UCSD-AML1 (cell line): ENCODE results near the gene KLHL12.

Experiments used
- DNase-seq: peaks from one replicate; lab custom pipeline; 2025; ENCODE audit not compliant: unreplicated experiment; lab: John Stamatoyannopoulos, UW

Gene KLHL12

DNA sequence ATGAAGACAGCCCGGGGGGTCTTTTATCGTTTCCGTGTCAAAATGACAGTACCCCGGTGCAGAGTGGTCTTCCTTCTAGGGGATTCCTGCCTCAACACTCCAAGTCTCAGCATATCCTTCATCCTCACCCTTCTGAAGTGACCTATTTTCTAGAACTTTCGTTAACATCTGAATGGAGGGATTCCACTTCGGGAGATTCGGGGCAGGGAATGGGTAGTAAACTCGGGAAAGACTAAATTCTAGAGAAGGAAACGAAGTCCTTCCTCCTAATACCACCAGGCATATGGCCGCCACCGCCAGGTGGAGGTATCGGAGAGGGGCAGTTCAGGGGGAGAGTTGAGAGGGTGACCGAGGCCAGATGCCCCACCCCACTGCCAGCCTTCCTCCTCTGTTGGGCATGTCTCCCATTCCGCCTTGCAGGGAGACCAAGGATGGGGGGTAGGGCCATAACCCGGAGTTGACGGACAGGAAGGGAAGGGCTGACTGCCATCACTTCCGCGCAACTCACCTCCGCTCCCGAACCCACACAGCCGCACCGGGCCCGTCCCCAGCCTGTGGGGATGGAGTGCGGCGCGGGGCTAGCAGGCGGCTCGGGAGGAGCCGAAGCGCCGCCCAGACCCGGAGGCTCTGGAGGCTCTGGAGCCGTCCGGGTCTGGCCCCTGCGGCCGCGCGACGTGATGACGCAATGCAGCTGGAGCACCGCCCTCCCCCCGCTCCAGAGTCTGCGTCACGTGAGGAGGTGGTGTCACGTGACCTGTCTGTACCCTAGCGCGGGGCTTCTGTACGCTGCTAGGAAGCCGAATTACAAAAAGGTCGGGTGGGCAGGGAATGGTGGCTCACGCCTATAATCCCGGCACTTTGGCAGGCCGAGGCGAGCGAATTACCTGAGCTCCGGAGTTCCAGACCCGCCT lies at the start of gene KLHL12:
Gene KLHL12, minus strand, starts transcription at position 654 of the 911 bp plus-strand sequence. CDS start 2,072 bp downstream, outside the sequence.
- DNase-seq = peak; percentile 96

DNA sequence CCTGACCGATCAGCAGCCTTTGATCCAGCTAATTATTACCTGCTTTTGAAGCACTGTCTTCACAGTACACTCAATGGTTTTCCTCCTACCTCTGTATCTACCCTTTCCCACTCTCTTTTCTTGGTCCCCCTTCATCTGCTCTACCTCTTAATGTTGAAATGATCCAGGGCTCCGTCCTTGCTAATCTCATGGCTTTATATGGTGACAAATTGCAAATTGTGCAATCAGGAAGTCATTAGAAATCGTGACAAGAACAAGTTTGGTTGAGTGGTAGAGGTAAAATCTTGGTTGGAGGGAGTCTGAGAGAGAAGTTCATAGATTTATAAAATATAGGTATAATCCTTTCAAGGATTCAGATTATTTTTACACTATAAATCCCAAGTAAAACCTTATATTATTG lies 49.6 kb upstream of the KLHL12 start:
- DNase-seq = no peak

DNA sequence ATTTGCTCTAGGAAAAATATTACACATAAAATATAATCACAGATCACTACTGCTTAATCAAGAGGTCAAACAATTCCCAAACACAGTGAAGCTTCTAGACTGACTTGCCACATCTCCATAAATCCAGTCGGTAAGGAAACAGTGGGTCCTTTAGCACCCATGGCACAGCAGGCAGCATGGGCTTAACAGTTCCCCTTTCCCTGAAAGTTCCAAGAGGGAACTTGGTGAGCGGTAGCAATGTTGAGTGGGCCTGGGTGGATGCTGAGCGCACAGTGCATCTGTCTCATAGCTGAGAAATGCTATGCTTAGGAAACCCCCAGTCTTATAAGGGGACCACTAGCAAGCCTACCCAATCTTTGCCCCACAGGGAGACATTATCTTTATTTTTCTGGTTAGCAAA lies 47.8 kb upstream of the KLHL12 start:
- DNase-seq = no peak

DNA sequence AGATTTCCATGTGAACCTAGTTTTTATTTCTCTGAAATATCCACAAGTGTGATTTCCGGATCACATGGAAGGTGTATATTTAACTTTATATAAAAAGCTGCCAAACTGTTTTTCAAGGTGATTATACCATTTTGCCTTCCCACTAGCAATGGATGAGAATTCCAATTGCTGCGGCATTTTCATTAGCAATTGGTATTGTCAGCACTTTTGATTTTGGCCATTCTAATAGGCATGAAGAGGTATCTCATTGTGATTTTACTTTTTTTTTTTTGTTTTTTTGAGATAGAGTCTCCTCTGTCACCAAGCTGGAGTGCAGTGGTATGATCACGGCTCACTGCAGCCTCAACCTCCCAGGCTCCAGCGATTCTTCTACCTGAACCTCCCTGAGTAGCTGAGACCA lies 45.0 kb upstream of the KLHL12 start:
- no peak for DNase-seq

DNA sequence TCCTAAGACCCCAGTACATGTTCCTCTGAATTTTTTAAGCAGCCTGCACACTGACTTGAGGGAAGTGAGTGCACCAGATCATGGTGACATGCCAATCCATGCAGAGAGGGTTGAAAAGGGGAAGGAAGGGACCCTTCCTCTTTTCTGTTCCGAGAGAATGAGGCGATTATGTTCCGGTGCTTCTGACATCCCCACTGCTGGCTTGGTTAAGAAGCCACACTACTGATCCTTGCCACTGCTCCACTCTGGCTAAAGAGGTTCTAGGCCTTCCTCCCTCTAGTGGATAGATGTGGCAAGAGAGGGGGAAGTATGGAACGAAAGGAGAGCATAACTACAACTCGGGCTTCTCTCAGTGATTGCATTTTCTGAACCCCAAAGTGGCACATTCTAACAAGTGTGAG lies 41.9 kb upstream of the KLHL12 start:
- peak; percentile 77 for DNase-seq

DNA sequence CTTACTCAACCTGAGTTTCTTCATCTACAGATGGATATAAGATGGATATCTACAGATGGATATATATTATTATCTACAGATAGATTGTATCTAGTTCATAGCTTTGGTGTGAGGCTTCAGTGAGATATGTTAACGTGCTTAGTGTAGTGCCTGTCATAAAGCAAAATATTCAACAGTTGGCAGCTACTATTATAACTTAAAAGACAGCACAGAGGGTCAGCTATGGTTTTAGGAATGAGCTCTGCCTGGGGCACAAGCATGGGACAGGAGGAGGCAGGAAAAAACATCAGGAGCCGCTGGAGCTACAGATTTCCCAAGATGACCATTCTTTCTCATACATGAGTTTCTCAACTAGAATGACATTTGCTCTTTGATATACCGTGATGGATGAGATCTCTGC lies 41.3 kb upstream of the KLHL12 start:
- DNase-seq = no peak

DNA sequence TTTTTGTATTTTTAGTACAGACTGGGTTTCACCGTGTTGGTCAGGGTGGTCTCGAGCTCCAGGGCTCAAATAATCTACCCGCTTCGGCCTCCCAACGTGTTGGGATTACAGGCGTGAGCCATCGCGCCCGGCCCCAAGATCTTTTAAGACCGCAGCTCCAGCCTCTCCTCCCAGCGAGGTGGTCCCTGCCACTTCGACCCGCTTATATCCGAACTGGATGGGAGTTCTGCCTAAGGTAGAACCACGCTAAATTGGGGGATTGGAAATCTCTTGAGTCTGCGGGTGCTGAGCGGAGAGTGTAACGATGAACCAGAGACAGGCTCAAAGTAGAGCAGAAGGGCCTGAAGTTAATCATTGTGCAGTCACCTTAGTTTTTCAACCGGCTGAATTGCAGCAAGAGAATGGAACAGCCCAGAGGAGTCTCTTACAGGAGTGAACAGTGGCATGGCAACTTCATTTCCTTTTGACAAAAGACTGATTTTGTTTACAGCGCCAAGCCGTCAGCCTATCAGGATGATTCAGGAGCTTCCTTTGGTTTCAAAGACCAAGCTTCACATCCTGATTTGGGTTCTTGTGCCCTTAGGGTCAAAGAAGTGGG lies 40.7 kb upstream of the KLHL12 start:
- peak; percentile 45 for DNase-seq

DNA sequence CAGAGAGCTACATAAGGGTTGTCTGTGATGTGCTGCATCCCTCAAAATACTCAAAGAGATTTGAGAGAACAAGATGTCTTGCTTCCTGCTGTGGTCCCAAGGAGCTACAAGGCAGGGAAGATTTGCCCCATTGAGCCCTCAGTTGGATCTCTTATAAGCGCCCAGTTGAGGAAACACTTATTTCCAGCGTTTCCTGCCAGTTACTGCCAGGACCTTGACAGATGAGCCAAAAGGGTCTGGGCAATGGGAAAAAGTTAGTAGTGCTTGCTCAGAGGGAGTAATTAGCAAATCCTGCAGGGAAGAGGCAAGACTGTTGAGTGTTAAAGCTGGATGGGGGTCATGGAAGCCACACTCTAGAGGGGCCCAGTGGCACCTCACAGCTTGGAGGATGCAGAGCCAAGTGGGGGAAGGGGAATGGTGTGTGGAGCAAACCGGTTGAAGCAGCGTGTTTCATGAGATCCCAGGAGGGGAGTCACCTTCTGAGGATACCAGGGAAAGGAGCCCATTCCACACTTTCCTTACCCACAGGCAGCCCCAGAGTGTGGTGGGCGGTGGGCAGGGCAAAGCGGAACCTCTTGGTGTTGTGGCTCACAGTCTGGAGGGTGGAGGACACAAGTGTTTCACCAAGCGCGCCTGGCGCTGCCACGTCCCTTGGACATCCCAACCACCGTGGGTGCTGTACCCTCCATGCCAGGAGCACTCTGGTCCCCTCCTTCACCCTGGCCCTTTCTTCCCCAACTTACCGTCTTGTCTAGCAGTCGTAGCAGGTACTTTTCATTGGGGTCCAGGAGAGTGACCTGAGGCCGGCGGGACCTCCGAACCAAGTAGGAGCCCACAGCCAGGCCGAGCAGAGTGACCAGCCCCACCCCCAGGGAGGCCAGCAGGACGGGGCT lies 39.2 kb upstream of the KLHL12 start:
- DNase-seq = no peak

DNA sequence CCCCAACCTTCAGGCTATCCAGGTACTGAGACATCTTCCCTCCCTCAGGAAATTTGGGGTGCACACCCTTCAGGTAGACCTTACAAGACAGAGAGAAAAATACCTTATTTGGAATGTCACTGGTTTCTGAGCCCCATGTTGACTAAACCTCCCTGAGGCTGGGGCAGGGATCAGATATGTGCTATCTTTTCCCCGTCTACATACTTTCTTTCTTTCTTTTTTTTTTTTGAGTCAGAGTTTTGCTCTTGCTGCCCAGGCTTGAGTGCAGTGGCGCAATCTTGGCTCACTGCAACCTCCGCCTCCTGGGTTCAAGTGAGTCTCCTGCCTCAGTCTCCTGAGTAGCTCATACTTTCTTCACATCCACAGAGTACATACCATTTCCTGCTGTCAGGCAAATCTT lies 38.4 kb upstream of the KLHL12 start:
- no peak for DNase-seq

DNA sequence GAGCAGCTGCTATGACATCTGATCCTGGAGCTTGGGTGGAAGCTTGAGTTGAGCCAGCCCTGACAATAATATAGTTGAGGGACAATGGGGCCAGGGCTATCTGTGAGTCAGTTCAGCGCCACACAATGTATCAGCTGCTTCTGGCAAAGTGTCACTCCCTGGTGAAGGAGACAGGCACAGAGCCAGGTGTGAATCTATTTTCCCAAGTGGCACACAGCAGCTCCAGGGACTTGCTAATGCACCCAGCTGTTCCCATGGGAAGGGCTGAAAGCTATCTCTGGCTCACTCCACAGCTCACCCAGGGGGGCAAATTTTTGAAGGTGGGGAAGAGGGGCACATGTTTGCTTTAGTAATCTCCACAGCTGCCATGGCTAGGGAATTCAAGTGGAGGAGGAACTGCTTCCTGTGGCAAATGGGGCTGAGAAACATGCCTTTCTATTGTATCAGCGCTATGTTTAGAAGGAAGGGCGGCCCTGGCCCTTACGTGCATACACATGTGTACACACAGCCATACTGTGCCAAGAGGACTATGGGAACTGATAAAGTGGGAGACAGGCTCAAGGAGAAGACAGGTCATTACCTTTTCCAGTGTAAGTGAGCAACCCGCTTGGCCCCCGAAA lies 37.9 kb upstream of the KLHL12 start:
- no peak for DNase-seq

DNA sequence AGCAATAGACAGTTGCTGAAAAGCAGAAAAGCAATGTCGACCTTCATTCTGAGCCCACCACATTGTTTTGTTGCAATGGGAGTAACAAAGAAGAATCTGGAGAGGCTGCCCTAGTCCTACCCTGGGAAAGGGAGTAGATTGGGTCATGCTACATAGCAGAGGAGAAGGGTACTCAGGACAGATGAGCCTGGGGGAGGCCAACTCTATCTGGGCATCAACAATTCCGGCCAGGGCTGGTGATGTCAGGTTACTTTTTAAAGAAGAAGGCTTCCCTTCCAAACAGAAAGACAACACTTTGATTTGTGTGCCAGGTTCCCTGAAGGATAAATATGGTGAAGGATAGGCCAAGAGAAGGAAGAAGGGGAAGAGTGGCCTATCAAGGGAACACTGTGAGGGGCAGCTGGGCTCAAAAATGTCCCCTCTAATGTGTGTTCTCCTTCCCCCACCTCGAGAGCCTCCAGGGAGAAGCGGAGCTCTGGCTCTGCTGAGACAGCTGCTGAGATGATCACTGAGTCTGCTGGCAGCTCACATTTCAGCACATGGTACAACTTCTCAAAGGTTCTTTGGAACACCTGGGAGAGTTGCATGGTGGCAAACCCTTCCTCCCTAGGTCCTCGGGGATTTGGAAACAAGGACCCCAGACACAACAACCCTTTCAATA lies 34.3 kb upstream of the KLHL12 start:
- no peak for DNase-seq

DNA sequence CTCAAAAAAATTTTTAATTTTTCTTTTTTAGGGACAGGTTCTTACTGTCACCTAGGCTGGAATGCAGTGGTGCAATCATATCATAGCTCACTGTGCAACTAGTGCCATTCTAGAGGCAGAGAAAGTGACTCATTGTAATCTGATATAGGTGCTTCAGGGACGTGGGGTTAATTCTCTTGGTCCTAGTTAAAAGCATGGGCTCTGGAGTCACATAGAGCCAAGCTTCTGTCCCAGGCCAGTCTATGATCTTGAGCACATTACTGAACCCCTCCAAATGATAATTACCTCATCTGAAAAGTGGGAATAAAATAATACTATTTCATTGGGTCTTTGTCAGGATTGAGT lies 32.2 kb upstream of the KLHL12 start:
- DNase-seq = no peak

DNA sequence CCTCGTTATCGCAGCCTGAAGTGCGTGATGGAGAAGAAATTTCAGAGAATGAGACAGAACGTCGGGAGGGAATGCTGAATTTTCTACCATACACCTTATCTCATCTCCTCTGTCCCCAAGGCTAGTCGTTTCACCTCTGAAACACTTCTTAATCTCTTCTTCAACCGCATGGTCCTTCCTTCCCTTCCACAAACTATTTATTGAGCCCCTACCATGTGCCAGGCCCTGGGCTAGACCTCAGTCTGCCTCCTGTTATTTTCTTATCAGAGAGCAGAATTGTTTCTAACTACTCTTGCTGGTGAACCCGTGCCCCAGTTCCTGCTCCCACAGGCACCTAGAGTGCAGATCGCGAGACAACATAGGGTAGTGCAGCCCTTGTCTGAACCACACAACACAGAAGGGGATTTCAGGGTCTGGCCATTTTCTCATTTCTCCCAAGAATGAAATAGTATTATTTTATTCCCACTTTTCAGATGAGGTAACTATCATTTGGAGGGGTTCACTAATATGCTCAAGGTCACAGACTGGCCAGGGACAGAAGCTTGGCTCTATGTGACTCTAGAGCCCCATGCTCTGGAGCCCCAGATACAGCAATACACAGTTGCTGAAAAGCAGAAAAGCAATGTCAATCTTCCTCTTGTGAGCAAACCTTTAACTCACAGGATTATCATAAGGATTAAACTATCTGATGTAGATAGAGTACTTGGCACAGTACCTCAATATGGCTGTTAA lies 31.7 kb upstream of the KLHL12 start:
- DNase-seq = no peak

DNA sequence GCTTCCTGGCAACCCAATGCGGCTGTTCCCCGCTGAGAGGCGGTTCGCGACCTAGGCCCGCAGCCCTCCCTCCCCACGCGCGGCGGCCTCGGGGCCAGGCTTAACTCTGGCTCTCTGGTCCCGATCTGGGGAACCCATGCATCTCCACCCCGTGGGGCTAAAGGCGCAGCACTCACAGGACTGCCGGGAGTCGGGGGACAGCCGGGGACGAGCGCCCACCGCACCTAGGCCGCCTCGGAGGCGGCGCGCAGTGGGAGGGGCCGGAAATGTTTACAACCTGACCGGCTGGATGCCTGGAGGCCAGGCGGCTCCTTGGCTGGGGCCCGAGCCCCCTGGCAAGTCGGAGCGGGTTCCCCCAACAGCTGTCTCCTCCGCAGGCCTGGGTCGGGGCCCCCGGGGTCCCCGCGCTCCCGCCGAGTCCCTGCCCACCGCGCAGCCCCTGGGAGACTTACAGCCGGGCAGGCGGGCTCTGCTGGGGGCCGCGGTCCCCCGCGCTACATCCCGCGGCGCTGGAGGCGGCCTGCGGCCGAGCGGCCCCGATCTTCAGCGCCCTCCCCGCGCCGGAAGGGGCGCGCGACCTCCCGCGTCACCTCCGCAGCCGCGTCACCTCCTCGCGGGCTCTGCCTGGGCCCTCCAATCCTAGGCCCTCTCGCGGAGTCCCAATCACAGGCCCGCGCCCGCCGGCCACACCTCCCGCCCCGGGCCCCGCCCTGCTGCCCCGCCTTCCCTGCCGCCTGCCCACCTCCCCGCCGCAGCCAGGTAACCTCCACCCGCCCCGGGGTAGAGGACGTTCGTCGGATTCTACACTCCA lies 30.9 kb upstream of the KLHL12 start, which contains the start of gene ADIPOR1:
Gene ADIPOR1, minus strand, starts transcription at position 580 of the 811 bp plus-strand sequence. CDS start 7,242 bp downstream, outside the sequence.
- DNase-seq = peak; percentile 88

DNA sequence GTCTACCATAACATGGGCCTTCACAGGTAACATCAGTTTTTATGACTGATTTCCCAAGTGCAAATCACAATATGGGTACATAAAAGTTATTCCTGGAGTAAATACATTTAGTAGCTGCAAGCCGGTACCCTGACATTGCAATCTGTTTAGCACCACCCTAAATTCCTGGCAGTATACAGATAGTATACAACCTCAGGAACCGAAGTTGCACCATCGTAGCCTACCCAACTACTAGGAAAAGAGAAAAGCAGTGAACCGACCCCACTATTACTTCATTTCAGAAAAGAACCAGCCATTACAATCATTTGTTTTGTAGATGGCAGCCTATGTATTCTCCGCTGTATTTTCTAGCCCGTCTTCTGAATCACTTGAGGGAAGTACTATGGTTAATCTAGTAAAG lies 29.9 kb upstream of the KLHL12 start:
- no peak for DNase-seq

DNA sequence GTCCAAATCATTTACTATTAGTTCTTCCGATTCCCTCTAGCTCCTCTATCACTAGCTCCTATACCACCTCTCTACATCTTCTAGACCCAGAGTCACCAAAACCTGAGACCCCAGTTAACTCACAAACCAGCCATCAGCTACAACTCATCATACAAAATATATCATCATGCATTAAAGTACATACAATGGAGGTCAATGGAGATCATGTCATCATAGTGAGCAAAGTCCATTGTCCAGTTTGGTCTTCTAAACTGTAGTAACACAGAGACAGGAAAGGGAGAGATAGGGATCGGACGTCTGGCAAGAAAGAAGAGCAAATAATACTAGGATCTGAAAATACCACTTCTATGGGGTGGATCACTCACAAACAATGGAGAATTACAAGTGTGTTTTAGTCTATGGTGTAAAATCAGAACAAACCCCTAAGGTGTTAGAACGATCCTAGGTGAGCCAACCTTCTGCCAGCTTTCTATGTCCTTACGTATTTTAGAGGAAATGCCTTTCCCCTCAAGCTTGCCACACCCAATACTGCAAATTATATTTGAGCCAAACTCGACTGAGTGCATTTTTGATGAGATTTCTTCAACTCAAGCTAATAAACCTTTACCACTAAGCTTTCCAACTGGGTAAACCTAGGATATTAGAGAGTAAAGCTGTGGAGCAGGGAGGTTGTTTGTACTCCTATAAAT lies 27.2 kb upstream of the KLHL12 start:
- no peak for DNase-seq

DNA sequence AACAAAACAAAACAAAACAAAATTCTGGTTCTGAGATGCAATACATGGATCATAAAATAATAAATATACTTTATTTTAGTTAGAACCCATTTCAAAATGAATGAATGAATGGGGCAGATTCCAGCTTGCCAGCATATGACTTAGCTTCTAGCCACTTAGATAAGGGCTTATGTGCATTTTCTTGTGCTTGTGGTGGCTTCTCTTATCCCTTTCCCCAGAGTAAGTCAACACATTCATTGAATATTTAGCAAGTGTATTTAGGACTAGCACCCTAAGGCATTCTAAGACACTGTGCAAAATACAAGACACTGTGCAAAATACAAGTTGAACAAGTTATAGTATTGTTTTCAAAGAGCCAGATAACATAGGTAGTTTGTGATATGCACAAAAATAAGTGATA lies 26.4 kb upstream of the KLHL12 start:
- no peak for DNase-seq

DNA sequence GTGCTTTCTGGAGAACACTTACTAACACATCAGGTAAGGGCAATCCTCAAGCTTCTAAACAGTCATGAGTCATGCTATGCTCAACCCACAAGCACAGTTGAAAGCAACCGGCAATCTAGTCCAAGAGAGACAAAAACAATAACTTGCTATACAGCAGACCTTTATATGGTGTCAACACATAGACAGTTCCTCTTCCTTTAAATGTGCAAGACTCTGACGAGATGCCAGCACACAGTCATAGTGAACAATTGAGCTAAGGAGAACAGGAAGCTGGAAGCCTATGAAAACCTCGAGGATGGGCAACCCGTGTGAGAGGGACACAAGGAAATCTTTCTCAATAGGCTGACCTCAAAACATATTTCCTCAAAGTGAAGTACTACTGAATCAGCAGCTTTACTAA lies 25.8 kb upstream of the KLHL12 start:
- no peak for DNase-seq
